Loucy (cell line): ENCODE data around the gene LTC4S.

Experiments used
- CTCF ChIP-seq: fragments of 200-600 bp; sonication (generic); conservative IDR thresholded peaks from 2 replicates; pipeline ENCODE4 v1.5.1; 2014; ENCODE audit warnings: mild to moderate bottlenecking, antibody characterized with exemption, low read length
- EZH2phosphoT487 ChIP-seq: fragments of 200-600 bp; IDR thresholded peaks from 2 replicates; pipeline ENCODE4 v1.6.1; 2018; ENCODE audit warnings: antibody characterized with exemption, mild to moderate bottlenecking, moderate library complexity, borderline replicate concordance

- no peak for TF ChIP-seq CTCF
- no peak for TF ChIP-seq EZH2phosphoT487
These were observed 25.3 kb upstream of the LTC4S start for GRCh38 chr5:179768326-179769085.
